ENCODE results near the gene DNAI1. TPM values are rescaled to one million over a fixed set of nuclear protein-coding genes. Genes with fewer than 3 reads are reported as not detected.

Gene DNAI1
- polyA plus RNA-seq, 1 donor (not counting 4 experiments of a cell fraction or from before 2014, with no cell fraction given), result 0.08 TPM

DNA sequence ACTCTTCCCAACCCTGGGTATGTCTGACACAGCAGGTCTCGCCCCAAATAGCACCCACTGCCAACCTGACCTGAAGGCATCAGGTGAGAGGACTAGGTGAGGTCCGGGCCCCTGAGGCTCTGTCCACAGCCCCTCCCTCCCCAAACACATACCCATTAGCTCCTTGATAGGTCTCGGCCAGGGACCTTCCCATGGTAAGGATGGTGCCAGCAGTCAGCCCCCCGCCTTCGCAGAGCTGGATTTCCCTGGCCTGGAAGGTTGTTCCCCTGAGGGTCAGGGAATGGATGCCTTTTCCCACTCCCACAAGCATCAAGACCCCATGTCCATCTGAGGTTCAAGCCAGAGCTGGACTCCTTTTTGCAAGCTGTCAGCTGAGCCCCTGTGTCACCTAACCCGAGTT, 61.5 kb downstream of the DNAI1 start:
- Histone ChIP-seq H3K4me3 (ENCODE audit: control insufficient read depth in 2 of 3, extremely low read depth in 1 of 3, insufficient read depth in 2 of 3, low read depth in 1 of 3, low read length in 3 of 3) (no peak overlapping the region), H4K20me1 (ENCODE audit: control insufficient read depth, extremely low read depth, insufficient read depth, low read length) (no peaks in the 10 kb centered on the region), H3K4me1 (ENCODE audit: control insufficient read depth, extremely low read depth, insufficient read depth, low read length) (peaks cover 5% of the 10 kb centered on the region), H3K9me1 (ENCODE audit: control insufficient read depth, extremely low read depth, insufficient read depth, low read length) (no peaks in the 10 kb centered on the region), H2AFZ (ENCODE audit: control insufficient read depth, low read length) (no peak overlapping the region), H3K9ac (ENCODE audit: control insufficient read depth, extremely low read depth, insufficient read depth, low read length) (no peak overlapping the region), H3K36me3 (ENCODE audit: control insufficient read depth in 2 of 2, extremely low read depth in 1 of 2, insufficient read depth in 2 of 2, low read length in 2 of 2) (no peaks in the 10 kb centered on the region), H3K4me2 (ENCODE audit: control insufficient read depth, extremely low read depth, insufficient read depth, low read depth, low read length) (no peak overlapping the region), H3K79me2 (ENCODE audit: control insufficient read depth, insufficient read depth, low read length) (no peaks in the 10 kb centered on the region), H3K27me3 (ENCODE audit: control insufficient read depth, extremely low read depth, insufficient read depth, low read length) (peaks cover 20% of the 10 kb centered on the region), H3K27ac (ENCODE audit: control insufficient read depth, insufficient read depth, low read length) (no peak overlapping the region), H3K9me3 (ENCODE audit: control insufficient read depth, low read depth, low read length) (no peaks in the 10 kb centered on the region)
- FAIRE-seq (no peak), DNase-seq (ENCODE audit: low read depth, low spot score) (no peak)
- no peak for TF ChIP-seq EZH2 (IDR thresholded peaks at IDR 0.05; ENCODE audit: low read length)
- TF ChIP-seq, protein P1, sequence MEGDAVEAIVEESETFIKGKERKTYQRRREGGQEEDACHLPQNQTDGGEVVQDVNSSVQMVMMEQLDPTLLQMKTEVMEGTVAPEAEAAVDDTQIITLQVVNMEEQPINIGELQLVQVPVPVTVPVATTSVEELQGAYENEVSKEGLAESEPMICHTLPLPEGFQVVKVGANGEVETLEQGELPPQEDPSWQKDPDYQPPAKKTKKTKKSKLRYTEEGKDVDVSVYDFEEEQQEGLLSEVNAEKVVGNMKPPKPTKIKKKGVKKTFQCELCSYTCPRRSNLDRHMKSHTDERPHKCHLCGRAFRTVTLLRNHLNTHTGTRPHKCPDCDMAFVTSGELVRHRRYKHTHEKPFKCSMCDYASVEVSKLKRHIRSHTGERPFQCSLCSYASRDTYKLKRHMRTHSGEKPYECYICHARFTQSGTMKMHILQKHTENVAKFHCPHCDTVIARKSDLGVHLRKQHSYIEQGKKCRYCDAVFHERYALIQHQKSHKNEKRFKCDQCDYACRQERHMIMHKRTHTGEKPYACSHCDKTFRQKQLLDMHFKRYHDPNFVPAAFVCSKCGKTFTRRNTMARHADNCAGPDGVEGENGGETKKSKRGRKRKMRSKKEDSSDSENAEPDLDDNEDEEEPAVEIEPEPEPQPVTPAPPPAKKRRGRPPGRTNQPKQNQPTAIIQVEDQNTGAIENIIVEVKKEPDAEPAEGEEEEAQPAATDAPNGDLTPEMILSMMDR (optimal IDR thresholded peaks at IDR 0.05 in 1 of 3, IDR thresholded peaks at IDR 0.05 in 1 of 3, conservative IDR thresholded peaks at IDR 0.05 in 1 of 3; ENCODE audit: extremely low read depth in 1 of 3, insufficient read depth in 2 of 3, low read length in 3 of 3), result no peak
- dilution Hi-C loops (cut with MboI; ENCODE audit: extremely low pct_ligation_motif_present, low sequenced_read_pairs), result no loop called here

DNA sequence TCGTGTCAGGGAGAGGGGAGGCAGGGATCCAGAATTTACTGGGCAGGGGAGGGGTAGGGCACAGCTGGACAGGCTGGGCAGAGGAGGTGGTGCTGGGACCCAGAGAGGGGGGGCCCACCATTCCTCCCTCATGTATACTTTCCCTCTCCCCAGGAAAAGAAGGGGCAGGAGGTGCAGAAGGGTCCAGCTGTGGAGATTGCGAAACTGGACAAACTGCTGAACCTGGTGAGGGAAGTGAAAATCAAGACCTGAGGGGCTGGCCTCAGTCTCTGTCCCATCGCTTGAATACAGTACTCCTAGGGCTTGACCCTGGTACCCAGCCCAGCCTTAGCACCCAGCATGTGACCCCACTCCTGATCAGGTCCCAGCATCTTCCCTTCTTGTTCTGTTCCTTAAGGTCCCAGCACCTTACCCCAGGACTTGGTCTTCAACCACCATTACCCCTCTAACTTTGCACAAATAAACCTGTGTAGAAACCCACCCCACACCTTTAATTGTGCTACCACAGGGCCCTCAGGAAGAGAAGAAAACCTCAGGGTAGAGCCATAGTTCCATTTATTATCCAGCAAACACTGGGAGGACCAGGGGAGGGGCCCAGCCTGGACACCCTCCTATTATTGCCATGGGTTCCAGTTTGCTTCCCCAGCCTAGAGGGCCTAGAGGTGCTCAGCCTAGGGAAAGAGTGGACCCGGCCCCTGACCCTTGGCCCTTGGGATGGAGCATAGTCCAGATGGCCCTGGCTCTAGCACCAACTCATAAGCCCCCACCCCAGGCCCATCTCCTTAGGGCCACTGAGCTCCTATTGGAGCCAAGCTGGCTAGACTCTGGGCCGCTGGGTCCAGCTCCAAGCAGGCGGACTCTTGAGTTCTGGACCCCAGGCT, 62.1 kb downstream of the DNAI1 start:
- FAIRE-seq, result no peak
- Histone ChIP-seq H3K27me3 (ENCODE audit: control insufficient read depth, extremely low read depth, insufficient read depth, low read length) (peaks cover 20% of the 10 kb centered on the region), H3K36me3 (ENCODE audit: control insufficient read depth in 2 of 2, extremely low read depth in 1 of 2, insufficient read depth in 2 of 2, low read length in 2 of 2) (no peaks in the 10 kb centered on the region), H4K20me1 (ENCODE audit: control insufficient read depth, extremely low read depth, insufficient read depth, low read length) (no peaks in the 10 kb centered on the region), H3K4me2 (ENCODE audit: control insufficient read depth, extremely low read depth, insufficient read depth, low read depth, low read length) (no peak overlapping the region), H3K27ac (ENCODE audit: control insufficient read depth, insufficient read depth, low read length) (no peak overlapping the region), H3K9ac (ENCODE audit: control insufficient read depth, extremely low read depth, insufficient read depth, low read length) (no peak overlapping the region), H3K9me3 (ENCODE audit: control insufficient read depth, low read depth, low read length) (no peaks in the 10 kb centered on the region), H2AFZ (ENCODE audit: control insufficient read depth, low read length) (no peak overlapping the region), H3K79me2 (ENCODE audit: control insufficient read depth, insufficient read depth, low read length) (no peaks in the 10 kb centered on the region), H3K4me1 (ENCODE audit: control insufficient read depth, extremely low read depth, insufficient read depth, low read length) (peaks cover 5% of the 10 kb centered on the region), H3K4me3 (ENCODE audit: control insufficient read depth in 2 of 3, extremely low read depth in 1 of 3, insufficient read depth in 2 of 3, low read depth in 1 of 3, low read length in 3 of 3) (no peak overlapping the region), H3K9me1 (ENCODE audit: control insufficient read depth, extremely low read depth, insufficient read depth, low read length) (no peaks in the 10 kb centered on the region)
- no peak for DNase-seq (ENCODE audit: low read depth, low spot score)
- no peak for TF ChIP-seq EZH2 (IDR thresholded peaks at IDR 0.05; ENCODE audit: low read length)
- TF ChIP-seq, protein P1 (optimal IDR thresholded peaks at IDR 0.05 in 1 of 3, IDR thresholded peaks at IDR 0.05 in 1 of 3, conservative IDR thresholded peaks at IDR 0.05 in 1 of 3; ENCODE audit: extremely low read depth in 1 of 3, insufficient read depth in 2 of 3, low read length in 3 of 3), result no peak
- dilution Hi-C loops (cut with MboI; ENCODE audit: extremely low pct_ligation_motif_present, low sequenced_read_pairs), result no loop called here
